Fibroblast of the aortic adventitia (primary cell): ENCODE measurements around the gene VAMP2. TPM values are rescaled to one million over a fixed set of nuclear protein-coding genes. Genes with fewer than 3 reads are reported as not detected.
A peak's percentile ranks its signal among the peaks of the same experiment; 100 is the strongest.

Experiments used
- DNase-seq: peaks from one replicate; pipeline ENCODE4 v3.0.0-alpha.2; 2010; ENCODE audit warnings: low read depth
- H3K4me3 ChIP-seq: 2 replicates; pipeline ENCODE4 v1.5.1; 2011; ENCODE audit warnings: low read depth, mild to moderate bottlenecking, control low read depth, low read length, moderate library complexity
- CTCF ChIP-seq: IDR thresholded peaks from 2 replicates; pipeline ENCODE4 v1.5.1; 2011; ENCODE audit warnings: mild to moderate bottlenecking, low read length, control low read depth, inconsistent platforms; ENCODE audit not compliant: insufficient read depth
- total RNA-seq: library from RNA; depleted of rRNA; stranded (reverse); fragments of >200 nt; gene quantifications from 2 replicates; pipeline ENCODE4 v1.2.3, GENCODE V29; 2012; ENCODE audit warnings: low replicate concordance

The VAMP2 gene
- total RNA-seq, 1 donor, result 5.2 TPM

- TF ChIP-seq CTCF, result peak; percentile 53
- peak; percentile 96 for DNase-seq
- peak overlapping the region; percentile 94 for H3K4me3 ChIP-seq
Observed at GRCh38 chr17:8186787-8187516, 24.2 kb upstream of the VAMP2 start.

GRCh38 chr17:8186446-8186786 is 23.7 kb upstream of the VAMP2 start:
- no peak for TF ChIP-seq CTCF
- H3K4me3 ChIP-seq, result peak overlapping the region; percentile 94
- no peak for DNase-seq

GRCh38 chr17:8185582-8186445 is 23.1 kb upstream of the VAMP2 start:
- no peak for TF ChIP-seq CTCF
- peak; percentile 70 for DNase-seq
- peak overlapping the region; percentile 94 for H3K4me3 ChIP-seq

GRCh38 chr17:8176998-8177731 is 14.4 kb upstream of the VAMP2 start:
- TF ChIP-seq CTCF, result no peak
- no peak for DNase-seq
- peak overlapping the region; percentile 77 for H3K4me3 ChIP-seq

GRCh38 chr17:8176197-8176940 is 13.6 kb upstream of the VAMP2 start, which contains the start of gene TMEM107:
TMEM107 (minus strand) TSS chr17:8176380; CDS start chr17:8176286, 94 bp downstream.
- H3K4me3 ChIP-seq, result peak within 1 kb of the TSS; percentile 77
- peak; percentile 5 for TF ChIP-seq CTCF
- peak; percentile 76 for DNase-seq

- H3K4me3 ChIP-seq, result peak overlapping the region; percentile 77
- no peak for TF ChIP-seq CTCF
- DNase-seq, result no peak
Observed at GRCh38 chr17:8175795-8176196, 13.0 kb upstream of the VAMP2 start.
